HG03139 (cell line): ENCODE results near the gene UBE2D3.
A peak's percentile ranks its signal among the peaks of the same experiment; 100 is the strongest.
"Not testable (repeated sequence)": the region's sequence is repeated elsewhere in the genome, so short reads cannot be mapped to it uniquely, and the experiment has no call there.

Source experiments
- ATAC-seq: cut with Tn5 transposase; IDR thresholded peaks from one replicate; pipeline ENCODE4 v1.9.1; 2021; ENCODE audit not compliant: unreplicated experiment

Gene UBE2D3

DNA sequence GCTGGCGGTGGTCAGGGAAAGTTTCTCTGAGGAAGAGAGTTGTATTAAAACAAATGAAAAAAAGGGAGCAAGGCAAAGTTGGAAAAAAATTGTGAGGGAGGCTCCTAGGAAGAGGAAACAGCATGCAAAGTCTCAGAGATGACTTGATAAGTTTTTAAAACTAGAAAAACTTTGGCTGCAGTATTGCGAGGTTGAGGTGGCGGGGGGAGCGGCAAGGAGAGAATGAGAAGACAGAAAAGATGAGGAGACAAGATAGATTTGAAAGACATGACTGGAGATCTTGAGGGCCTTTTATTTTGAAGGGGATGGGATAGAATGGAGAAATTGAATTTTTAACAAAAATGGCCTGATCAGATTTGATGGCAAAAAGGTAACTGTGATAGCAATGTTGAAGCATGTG, 4.8 kb upstream of the UBE2D3 start:
- no peak for ATAC-seq

DNA sequence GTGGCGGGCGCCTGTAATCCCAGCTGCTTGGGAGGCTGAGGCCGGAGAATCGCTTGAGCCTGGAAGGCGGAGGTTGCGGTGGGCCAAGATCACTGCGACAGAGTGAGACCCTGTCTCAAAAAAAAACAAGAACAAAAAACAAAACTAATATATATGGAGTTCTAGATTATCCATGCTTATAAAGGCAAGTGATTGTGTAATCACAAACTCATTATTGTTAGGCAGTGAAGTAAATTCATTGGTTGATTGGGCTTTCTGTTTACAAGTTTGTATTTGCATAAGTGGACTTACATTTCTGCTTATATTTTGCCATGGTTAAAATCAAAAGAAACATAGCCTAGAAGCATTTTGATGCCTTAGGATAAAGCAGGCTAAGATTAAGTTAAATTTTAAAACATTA, 2.5 kb upstream of the UBE2D3 start:
- no peak for ATAC-seq

- ATAC-seq, result no peak
Observed at GRCh38 chr4:102828497-102828808, 1.1 kb upstream of the UBE2D3 start.

GRCh38 chr4:102827674-102828496, 534 bp upstream of the UBE2D3 start:
- peak; percentile 78 for ATAC-seq

GRCh38 chr4:102826105-102826889, 1.1 kb downstream of the UBE2D3 start:
- peak; percentile 1 for ATAC-seq

- ATAC-seq, result no peak
Observed at GRCh38 chr4:102825261-102826091, 1.9 kb downstream of the UBE2D3 start.

DNA sequence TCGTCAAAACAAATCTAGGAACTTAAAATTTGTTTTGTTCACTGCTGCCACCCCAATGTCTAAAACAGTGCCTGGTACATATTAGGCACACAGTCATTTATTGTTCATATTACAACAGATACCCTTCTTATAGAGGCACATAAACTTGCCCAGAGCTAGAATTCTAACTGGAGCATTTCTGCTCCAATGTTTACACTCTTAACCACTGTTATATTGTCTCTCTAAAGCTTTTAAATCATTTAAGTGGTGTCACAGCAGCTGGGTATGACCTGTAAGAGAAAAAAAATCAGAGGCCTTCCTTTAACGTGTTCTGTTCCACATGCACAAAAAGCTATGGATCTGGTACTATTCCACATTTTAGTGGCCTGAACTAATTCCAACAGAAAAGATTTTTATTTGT, 3.0 kb downstream of the UBE2D3 start:
- no peak for ATAC-seq

DNA sequence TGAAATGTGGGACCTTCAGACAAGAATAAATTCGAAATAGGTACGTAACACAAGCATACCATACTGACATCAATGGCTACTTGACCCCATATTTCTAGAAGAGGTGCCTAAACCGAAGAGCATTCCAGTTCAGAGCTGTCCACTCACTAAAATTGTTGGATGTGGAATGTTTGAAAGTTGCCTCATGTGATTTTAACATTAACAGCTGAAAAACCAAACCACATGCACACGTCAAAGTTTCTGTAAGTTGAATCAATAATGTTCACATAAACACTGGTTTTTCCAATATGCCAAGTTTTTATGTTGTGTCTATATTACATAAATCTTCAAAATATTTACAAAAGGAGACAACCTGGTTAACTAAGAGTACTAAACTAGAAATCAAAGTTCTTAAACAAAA, 3.5 kb downstream of the UBE2D3 start:
- ATAC-seq, result no peak

DNA sequence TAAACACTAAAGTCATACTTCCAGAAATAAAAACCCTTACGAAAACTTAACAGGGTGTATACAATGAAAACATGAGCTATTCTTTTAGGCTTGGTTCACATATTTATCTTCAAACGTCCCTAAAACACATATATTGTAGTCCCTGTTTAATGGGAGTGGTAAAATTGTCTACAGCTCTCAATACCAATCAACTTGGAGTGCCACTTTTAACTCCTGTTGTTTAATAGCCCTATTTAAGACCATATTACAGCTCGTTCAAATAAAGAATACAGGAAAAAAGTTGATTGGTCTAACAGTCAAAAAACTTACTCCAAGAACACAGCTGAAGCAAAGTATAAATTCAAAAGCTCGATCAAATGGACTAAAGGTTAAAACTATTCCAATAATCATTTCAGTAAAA, 3.9 kb downstream of the UBE2D3 start:
- no peak for ATAC-seq

DNA sequence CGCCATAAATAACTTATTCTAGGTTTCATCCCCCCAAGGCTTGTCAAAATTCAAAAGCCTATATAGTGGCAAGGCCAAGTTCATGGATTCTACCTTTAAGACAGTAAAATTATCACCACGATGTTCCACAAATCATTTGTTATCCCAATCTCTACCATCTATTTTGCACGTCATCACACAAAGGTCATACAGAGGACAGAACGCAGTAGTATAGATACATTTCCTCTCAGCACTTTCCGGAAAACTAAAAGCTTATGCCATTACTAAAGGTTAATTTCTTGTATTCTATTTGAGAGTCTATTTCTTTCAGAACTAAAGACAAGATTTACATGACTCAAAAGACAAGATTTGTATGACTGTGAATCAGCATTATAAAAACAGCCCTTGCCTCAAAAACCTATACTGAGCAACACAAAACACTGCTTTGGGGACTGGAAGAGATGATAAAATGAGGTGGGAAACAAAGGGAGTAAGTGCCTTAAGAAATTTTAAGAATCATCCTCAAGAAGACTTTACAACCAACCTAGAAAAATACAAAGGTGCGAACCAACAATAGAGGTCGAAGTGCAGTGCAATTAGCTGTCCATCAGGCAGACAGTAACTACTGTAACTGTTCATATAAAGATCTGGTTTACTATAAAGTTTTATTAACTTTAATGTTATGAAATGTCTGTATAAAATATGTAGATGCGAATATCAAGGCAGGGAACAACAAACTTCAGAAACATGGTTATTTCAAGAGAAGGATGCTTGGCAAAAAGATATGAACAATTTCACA, 7.6 kb downstream of the UBE2D3 start:
- no peak for ATAC-seq

DNA sequence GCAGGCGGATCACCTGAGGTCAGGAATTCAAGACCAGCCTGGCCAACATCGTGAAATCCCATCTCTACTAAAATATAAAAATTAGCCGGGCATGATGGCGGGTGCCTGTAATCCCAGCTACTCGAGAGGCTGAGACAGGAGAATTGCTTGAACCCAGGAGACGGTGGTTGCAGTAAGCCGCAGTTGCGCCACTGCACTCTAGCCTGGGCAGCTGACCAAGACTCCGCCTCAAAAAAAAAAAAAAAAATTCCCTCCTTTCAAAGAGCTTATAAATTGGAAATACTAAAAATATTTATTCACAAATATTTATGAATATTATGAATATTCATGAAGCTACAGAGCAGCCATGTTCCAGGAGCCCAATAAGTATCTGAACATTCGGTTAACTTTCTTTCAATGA, 8.3 kb downstream of the UBE2D3 start:
- ATAC-seq, result not testable (repeated sequence)

- ATAC-seq, result no peak
Observed at GRCh38 chr4:102817613-102818268, 9.6 kb downstream of the UBE2D3 start.

DNA sequence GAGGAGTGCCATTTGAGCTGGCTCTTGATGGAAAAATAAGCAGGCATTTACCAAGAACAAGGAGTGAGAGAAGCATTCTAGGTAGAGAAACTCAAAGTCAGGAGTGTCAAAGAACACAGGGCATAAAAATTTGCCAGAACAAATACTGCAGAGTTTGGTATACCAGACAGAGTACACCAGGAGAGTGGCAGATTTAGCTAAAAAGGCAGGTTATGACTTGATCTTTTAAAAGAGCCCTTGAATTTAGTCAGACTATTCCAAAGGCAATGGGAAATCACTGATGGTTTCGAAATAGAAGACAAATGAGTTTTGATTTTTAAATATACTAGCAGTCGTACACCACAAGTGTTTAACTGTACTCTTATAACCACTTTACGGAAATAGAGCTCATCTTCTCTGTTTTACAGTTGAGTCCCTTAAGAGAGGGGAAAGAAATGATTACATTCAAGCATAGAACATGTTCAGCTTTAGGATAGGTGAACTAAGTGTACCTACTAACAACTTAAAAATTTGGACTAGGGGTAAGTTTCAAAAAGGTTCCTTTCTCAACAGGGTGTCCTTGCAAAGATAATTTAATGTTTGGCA, 10.2 kb downstream of the UBE2D3 start:
- no peak for ATAC-seq

- ATAC-seq, result no peak
Observed at GRCh38 chr4:102815981-102816380, 11.4 kb downstream of the UBE2D3 start.

DNA sequence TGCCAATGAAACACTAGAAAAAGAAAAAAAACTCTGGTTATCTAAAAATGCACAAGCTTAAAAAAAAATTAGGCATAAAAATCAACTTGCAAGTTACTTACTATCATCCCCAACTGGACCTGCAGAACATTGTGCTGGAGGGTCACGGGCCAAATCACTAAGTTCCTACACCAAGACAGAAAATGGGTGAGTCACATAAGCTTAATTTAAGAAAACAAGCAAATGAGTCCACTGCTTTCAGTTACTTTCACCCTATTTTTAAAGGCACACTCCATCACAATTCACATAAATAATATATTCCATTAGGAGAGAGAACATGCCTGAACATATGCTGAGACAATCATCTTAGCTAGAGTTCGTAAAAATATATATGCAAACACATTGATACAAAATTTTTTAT, 17.7 kb downstream of the UBE2D3 start:
- ATAC-seq, result no peak

- peak; percentile 64 for ATAC-seq
Observed at GRCh38 chr4:102809190-102809589, 18.2 kb downstream of the UBE2D3 start.

DNA sequence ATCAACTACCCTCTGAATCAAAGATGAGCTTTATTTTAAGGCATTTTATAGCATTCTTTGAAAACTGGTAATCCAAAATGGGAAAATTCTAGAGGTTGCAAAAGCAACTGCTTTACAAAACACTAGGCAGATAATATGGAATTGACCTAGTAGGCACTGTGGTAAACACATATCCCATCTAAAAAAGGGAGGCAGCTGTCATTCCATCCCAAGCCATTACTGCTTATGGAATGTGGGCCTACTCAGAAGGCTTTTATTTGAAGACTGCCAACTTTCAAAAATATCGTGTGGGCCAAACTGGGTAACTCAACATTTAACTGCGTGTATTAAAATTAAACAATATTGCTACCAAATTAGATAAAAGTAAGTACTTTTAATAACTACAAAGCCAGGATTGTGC, 19.3 kb downstream of the UBE2D3 start:
- ATAC-seq, result no peak

- ATAC-seq, result peak; percentile 50
Observed at GRCh38 chr4:102807345-102807744, 20.0 kb downstream of the UBE2D3 start.

GRCh38 chr4:102799816-102800215, 27.5 kb downstream of the UBE2D3 start:
- no peak for ATAC-seq

DNA sequence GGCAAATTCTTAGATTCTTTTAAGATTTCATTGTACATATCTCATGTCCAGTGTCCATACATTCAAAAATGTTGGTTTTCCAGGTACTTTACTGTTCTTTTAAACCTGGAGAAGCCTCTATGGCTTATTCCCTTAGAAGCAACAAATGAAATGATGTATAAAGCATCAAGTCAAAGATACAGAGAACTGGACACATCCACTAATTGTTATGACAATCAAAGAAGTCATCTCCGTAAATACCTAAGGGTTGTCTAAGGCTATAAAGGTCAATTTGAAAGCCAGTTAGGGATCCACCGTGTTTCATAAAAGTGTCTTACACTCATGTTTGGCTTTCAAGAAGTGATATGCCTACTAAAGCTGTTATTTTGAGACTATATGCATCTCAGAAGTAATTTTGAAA, 32.4 kb downstream of the UBE2D3 start:
- no peak for ATAC-seq
